NCI-H1105 (cell line): ENCODE data around the gene MPDU1.
"Not testable (repeated sequence)": the region's sequence is repeated elsewhere in the genome, so short reads cannot be mapped to it uniquely, and the experiment has no call there.

Source experiments
- DNase-seq: peaks from one replicate; lab custom pipeline; 2025; lab: John Stamatoyannopoulos, UW

The MPDU1 gene

GRCh38 chr17:7614425-7615264 is 31.0 kb downstream of the MPDU1 start, which contains the start of gene FXR2:
Gene FXR2 (minus strand): TSS chr17:7614897. CDS start chr17:7614532, 365 bp downstream.
- DNase-seq: peak; percentile 100

GRCh38 chr17:7615265-7615747 is 31.7 kb downstream of the MPDU1 start:
- no peak for DNase-seq

DNA sequence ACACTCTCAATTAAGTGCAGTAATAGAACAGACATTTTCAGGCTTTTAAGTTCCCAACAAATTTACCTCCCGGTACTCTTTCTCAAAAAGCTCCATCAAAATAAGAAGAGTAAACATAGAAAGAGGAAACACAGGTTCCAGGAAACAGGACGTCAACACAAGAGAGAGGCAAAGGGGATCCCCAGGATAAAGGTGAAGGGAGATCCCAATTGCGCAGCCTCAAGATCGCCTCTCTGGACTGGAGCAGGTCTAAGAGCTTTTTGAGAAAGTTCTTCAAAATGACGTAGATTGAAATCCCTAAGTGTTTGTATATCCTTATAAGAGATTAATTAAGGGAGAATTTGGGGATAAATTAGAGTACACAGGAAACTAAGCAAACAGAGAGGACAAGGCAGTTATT is 35.0 kb downstream of the MPDU1 start:
- no peak for DNase-seq

- no peak for DNase-seq
These were observed 37.2 kb downstream of the MPDU1 start for GRCh38 chr17:7620835-7621234.

DNA sequence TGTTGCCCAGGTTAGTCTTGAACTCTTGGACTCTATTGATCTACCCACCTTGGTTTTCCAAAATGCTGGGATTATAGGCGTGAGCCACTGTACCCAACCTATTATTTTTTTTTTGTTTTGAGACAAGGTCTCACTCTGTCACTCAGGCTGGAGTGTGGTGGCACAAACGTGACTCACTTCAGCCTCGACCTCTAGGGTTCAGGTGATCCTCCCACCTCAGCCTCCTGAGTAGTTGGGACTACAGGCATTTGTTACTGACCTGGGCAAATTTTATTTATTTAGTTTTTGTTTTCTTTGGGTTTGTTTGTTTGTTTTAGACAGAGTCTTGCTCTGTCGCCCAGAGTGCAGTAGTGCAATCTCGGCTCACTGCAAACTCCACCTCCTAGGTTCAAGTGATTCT is 40.0 kb downstream of the MPDU1 start:
- no peak for DNase-seq

GRCh38 chr17:7625749-7626148 is 42.1 kb downstream of the MPDU1 start:
- DNase-seq: not testable (repeated sequence)

DNA sequence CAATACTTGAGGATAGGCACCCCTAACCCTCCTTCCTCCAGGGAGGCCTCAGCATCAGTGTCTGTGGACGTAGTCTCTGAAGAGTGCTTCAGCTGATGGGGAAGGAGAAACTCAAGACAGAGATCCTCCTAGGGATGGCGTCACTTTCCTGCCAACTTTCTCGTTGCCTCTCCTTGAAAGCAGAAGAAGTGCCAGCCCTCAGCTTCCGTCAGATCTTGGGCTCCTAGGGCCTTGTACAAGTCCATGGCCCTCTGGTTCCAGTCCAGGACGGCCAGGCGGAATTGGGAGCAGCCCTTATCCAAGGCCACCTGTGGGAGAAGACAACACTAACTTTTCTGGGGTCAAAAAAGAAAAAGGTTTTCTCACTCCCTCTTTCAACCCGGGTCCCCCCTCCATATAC is 42.7 kb downstream of the MPDU1 start:
- no peak for DNase-seq

- no peak for DNase-seq
These were observed 43.3 kb downstream of the MPDU1 start for GRCh38 chr17:7626956-7627249.

DNA sequence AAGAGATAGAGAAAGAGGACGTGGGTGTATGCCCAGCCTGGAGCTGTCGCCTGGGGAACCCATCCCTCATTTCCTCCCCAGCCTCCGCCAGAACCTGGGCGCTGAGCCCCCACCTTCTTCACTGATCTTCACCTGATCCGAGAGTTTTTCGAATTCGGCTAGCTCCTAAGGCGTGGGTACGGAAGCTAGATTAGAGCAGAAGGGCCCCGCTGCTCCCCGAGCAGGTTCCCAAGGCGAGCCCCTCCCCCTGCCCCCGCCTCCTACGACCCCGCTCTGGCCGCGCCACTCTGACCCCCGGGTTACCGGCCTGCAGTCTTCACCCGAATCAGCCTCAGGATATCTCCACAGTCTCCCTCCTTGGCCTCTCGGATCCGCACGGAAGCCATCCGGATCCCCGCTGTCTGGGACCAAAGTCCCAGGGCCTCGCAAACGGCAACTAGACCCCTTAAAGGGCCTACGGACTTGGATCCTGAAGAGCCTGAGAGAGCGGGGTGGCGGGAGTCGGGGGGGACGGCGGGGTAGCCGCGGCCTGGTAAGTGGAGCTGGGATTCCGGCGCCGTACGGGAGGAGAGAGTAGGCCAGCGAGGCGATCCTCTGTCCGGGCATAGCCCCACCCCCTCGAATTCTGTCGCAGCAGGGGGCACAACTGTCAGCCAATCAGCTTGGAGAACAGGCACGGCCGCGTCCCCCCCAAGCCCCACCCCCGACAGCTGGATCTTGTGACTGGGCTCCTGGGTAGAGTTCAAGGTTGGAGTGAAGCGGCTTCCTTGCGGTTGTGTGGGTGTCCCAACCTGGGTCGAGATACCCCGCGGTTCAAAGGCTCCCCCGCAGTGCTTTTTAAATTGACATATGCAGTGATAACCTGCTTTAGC is 43.8 kb downstream of the MPDU1 start, which contains the start of gene SAT2:
Gene SAT2, minus strand, starts transcription at position 572 of the 872 bp plus-strand sequence. Its CDS starts 186 bp downstream, at position 386.
- DNase-seq: peak; percentile 89

DNA sequence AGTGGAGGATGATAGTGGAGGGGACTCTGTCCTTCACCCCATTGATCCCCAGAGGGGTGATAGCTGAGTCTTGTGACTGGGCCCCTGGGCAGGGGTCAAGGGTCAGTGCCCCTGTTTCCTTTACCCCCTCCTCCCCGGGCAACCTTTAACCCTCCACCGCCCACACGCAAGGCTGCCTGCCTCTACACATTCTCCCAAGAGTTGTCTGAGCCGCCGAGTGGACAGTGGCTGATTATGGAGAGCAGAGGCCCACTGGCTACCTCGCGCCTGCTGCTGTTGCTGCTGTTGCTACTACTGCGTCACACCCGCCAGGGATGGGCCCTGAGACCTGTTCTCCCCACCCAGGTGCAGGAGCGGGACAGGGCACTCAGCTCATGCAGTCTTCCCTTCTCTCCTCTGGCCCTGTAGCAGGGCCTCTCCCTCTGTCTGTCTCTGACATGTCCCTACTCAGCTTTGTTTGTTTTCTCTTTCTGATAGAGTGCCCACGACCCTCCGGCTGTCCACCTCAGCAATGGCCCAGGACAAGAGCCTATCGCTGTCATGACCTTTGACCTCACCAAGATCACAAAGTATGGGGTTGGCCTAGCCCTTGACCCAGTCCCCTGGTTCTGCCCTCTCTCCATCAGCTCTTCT is 46.4 kb downstream of the MPDU1 start, which contains the start of gene SHBG:
Gene SHBG, plus strand, starts transcription at position 197 of the 633 bp plus-strand sequence. Its CDS starts 38 bp downstream, at position 235.
- no peak for DNase-seq

GRCh38 chr17:7631398-7632380 is 48.0 kb downstream of the MPDU1 start:
- DNase-seq: no peak

GRCh38 chr17:7632492-7632894 is 48.8 kb downstream of the MPDU1 start:
- no peak for DNase-seq

GRCh38 chr17:7633093-7633492 is 49.4 kb downstream of the MPDU1 start:
- no peak for DNase-seq

GRCh38 chr17:7634384-7634783 is 50.7 kb downstream of the MPDU1 start:
- DNase-seq: peak; percentile 26

DNA sequence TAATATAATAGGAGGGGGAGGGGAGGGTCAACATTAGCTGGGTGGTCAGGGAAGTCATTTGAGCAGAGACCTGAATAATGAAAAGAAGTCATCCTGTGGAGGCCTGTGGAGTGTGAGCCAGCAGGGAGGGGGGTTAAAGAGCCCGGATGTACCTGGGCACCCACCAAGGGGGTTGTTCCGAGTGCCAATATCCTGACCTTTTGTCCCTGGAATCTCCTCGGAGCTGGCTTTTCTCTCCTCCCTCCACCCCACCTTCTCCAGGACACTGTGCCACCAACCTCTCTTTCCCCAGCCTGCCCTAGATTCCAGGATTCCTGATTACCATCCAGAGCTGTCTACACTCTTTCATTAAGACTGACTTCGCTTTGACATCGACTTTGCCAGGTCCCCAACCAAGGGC is 52.5 kb downstream of the MPDU1 start:
- DNase-seq: no peak
